Measurements from ENCODE around the gene SLC16A3.

SLC16A3 gene

DNA sequence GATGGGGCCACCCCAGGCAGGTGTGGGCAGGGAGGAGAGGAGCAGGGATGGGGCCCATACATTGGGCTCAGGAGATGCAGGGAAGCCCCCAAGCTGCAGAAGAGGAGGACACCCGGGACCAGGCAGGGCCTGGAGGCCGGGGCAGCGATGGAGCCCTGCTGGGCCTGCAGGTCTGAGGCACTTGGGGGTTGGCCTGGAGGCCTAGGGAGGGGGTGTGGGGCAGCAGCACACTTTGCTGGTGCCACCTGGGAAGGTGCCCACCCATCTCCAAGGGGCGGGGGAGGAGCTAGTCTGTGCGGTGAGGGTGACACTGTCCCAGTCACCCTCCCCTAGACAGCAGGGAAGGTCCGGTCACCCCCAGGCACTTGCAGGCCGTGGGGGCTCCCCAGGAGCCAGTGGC lies 9.8 kb upstream of the SLC16A3 start:
- Histone ChIP-seq H3K4me1 (ENCODE audit: control insufficient read depth, insufficient read depth, low read length) (no peaks in the 10 kb centered on the region), H3K36me3 (ENCODE audit: control insufficient read depth, insufficient read depth, low read length) (no peaks in the 10 kb centered on the region), H3K9ac (ENCODE audit: low read depth, low read length) (no peak overlapping the region), H3K4me3 (ENCODE audit: low read depth, low read length) (no peak overlapping the region), H3K9me3 (ENCODE audit: control insufficient read depth, insufficient read depth, low read length) (no peaks in the 10 kb centered on the region), H3K27me3 (ENCODE audit: control insufficient read depth, insufficient read depth, low read length) (peaks cover 3% of the 10 kb centered on the region)

- H3K9ac ChIP-seq (ENCODE audit: low read depth, low read length), result no peak overlapping the region
- H3K4me1 ChIP-seq (ENCODE audit: control insufficient read depth, insufficient read depth, low read length), result no peaks in the 10 kb centered on the region
Observed at GRCh38 chr17:82219753-82220709, 8.8 kb upstream of the SLC16A3 start.

GRCh38 chr17:82221341-82221902 lies 7.4 kb upstream of the SLC16A3 start:
- no peaks in the 10 kb centered on the region for H3K36me3 ChIP-seq (ENCODE audit: control insufficient read depth, insufficient read depth, low read length)
- H3K9me3 ChIP-seq (ENCODE audit: control insufficient read depth, insufficient read depth, low read length), result no peaks in the 10 kb centered on the region
- H3K4me1 ChIP-seq (ENCODE audit: control insufficient read depth, insufficient read depth, low read length), result no peaks in the 10 kb centered on the region
- no peak overlapping the region for H3K4me3 ChIP-seq (ENCODE audit: low read depth, low read length)
- H3K27me3 ChIP-seq (ENCODE audit: control insufficient read depth, insufficient read depth, low read length), result no peaks in the 10 kb centered on the region
- no peak overlapping the region for H3K9ac ChIP-seq (ENCODE audit: low read depth, low read length)

More at GRCh38 chr17:82219753-82220709, 8.8 kb upstream of the SLC16A3 start:
- Histone ChIP-seq H3K4me3 (ENCODE audit: low read depth, low read length) (no peak overlapping the region), H3K27me3 (ENCODE audit: control insufficient read depth, insufficient read depth, low read length) (no peaks in the 10 kb centered on the region), H3K36me3 (ENCODE audit: control insufficient read depth, insufficient read depth, low read length) (no peaks in the 10 kb centered on the region), H3K9me3 (ENCODE audit: control insufficient read depth, insufficient read depth, low read length) (no peaks in the 10 kb centered on the region)

DNA sequence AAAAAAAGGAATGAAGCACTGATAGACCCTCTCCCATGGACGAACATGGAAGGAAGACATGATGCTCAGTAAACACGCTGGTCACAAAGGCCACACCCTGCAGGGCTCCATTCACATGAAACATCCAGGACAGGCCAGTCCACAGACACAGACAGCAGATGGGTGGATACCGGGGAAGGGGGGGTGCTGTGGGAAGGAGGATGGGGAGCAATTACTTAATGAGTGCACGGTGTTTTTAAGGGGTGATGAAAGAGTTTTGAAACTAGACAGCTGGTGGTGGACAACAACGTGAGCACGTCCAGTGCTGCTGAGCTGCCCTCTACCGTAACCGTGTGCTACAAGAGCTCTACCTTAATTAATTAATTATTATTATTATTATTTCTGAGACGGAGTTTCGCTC lies 6.0 kb upstream of the SLC16A3 start:
- Histone ChIP-seq H3K9ac (ENCODE audit: low read depth, low read length) (no peak overlapping the region), H3K27me3 (ENCODE audit: control insufficient read depth, insufficient read depth, low read length) (peaks cover 2% of the 10 kb centered on the region), H3K36me3 (ENCODE audit: control insufficient read depth, insufficient read depth, low read length) (no peaks in the 10 kb centered on the region), H3K9me3 (ENCODE audit: control insufficient read depth, insufficient read depth, low read length) (no peaks in the 10 kb centered on the region), H3K4me1 (ENCODE audit: control insufficient read depth, insufficient read depth, low read length) (no peaks in the 10 kb centered on the region), H3K4me3 (ENCODE audit: low read depth, low read length) (no peak overlapping the region)

DNA sequence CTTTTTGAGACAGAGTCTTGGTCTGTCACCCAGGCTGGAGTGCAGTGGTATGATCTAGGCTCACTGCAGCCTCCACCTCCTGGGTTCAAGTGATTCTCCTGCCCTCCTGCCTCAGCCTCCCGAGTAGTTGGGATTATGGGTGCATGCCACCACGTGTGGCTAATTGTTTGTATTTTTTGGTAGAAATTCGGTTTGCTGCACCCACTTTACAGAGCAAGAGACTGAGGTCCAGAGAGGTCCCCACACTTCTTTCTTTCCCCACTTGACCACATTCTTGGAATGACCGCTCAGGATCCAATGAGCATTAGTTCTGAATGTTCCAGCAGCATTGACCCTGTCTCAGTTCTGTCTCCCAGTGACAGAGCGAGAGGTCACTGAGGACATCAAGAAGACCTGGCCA lies 5.3 kb upstream of the SLC16A3 start:
- Histone ChIP-seq H3K4me1 (ENCODE audit: control insufficient read depth, insufficient read depth, low read length) (no peaks in the 10 kb centered on the region), H3K4me3 (ENCODE audit: low read depth, low read length) (no peak overlapping the region), H3K27me3 (ENCODE audit: control insufficient read depth, insufficient read depth, low read length) (peaks cover 4% of the 10 kb centered on the region), H3K36me3 (ENCODE audit: control insufficient read depth, insufficient read depth, low read length) (no peaks in the 10 kb centered on the region), H3K9me3 (ENCODE audit: control insufficient read depth, insufficient read depth, low read length) (no peaks in the 10 kb centered on the region), H3K9ac (ENCODE audit: low read depth, low read length) (no peak overlapping the region)

DNA sequence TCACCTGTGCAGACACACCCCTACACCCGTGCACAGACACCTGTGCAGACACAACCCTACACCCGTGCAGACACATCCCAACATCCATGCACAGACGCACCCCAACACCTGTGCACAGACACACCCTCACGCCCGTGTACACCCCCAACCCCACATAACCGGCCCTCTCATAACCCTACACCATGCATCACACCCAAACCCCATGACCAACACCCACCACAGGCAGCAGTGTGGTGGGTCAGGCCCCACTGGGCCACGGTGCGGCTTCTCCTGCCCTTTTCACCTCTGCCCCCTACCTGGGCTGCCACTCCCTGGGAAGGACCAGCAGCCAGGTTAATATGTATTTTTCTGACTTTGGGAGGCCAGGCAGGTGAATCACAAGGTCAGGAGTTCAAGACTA lies 4.2 kb upstream of the SLC16A3 start:
- H3K9me3 ChIP-seq (ENCODE audit: control insufficient read depth, insufficient read depth, low read length), result no peaks in the 10 kb centered on the region
- H3K36me3 ChIP-seq (ENCODE audit: control insufficient read depth, insufficient read depth, low read length), result no peaks in the 10 kb centered on the region
- no peak overlapping the region for H3K9ac ChIP-seq (ENCODE audit: low read depth, low read length)
- H3K4me1 ChIP-seq (ENCODE audit: control insufficient read depth, insufficient read depth, low read length), result no peaks in the 10 kb centered on the region
- peaks cover 8% of the 10 kb centered on the region for H3K27me3 ChIP-seq (ENCODE audit: control insufficient read depth, insufficient read depth, low read length)
- no peak overlapping the region for H3K4me3 ChIP-seq (ENCODE audit: low read depth, low read length)

- H3K36me3 ChIP-seq (ENCODE audit: control insufficient read depth, insufficient read depth, low read length), result no peaks in the 10 kb centered on the region
- no peaks in the 10 kb centered on the region for H3K4me1 ChIP-seq (ENCODE audit: control insufficient read depth, insufficient read depth, low read length)
- no peak overlapping the region for H3K9ac ChIP-seq (ENCODE audit: low read depth, low read length)
- H3K9me3 ChIP-seq (ENCODE audit: control insufficient read depth, insufficient read depth, low read length), result no peaks in the 10 kb centered on the region
- H3K4me3 ChIP-seq (ENCODE audit: low read depth, low read length), result no peak overlapping the region
- H3K27me3 ChIP-seq (ENCODE audit: control insufficient read depth, insufficient read depth, low read length), result peaks cover 16% of the 10 kb centered on the region
Observed at GRCh38 chr17:82225368-82226029, 3.3 kb upstream of the SLC16A3 start.

DNA sequence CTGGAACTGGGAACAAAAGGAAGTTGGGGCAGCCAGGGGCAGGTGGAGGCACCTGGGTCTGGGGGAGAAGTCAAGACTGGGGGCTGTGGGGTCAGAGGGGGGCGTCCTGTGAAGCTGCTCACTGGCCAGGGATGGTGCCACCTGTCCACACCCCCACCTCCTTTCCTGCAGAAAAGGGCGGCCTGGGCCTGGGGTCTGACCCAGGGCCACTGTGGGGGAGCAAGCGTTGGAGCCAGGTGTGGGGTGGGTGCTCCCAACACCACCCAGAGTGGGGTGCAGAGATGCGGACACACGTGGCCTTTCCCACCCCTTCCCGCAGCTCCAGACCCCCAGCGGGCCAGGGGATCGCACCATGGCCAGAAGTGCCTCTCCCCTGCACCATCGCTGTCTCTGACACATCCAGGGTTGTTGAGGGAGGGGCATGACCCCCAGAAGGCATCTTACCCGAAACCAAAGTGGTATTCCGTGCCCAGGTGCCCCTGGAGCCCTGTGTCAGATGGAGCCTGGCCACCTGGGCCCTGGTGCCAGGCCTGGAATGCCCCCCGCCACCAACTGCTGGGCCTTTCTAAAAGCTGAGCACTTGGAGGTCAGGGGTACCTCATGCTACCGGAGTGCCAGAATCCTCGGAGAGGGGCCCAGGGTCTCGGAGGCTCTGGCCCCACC lies 2.6 kb upstream of the SLC16A3 start:
- no peak overlapping the region for H3K4me3 ChIP-seq (ENCODE audit: low read depth, low read length)
- no peak overlapping the region for H3K9ac ChIP-seq (ENCODE audit: low read depth, low read length)
- no peaks in the 10 kb centered on the region for H3K9me3 ChIP-seq (ENCODE audit: control insufficient read depth, insufficient read depth, low read length)
- H3K4me1 ChIP-seq (ENCODE audit: control insufficient read depth, insufficient read depth, low read length), result no peaks in the 10 kb centered on the region
- H3K36me3 ChIP-seq (ENCODE audit: control insufficient read depth, insufficient read depth, low read length), result no peaks in the 10 kb centered on the region
- peaks cover 16% of the 10 kb centered on the region for H3K27me3 ChIP-seq (ENCODE audit: control insufficient read depth, insufficient read depth, low read length)

GRCh38 chr17:82226809-82227628 lies 1.8 kb upstream of the SLC16A3 start:
- Histone ChIP-seq H3K4me3 (ENCODE audit: low read depth, low read length) (no peak overlapping the region), H3K27me3 (ENCODE audit: control insufficient read depth, insufficient read depth, low read length) (peaks cover 16% of the 10 kb centered on the region), H3K9ac (ENCODE audit: low read depth, low read length) (no peak overlapping the region), H3K36me3 (ENCODE audit: control insufficient read depth, insufficient read depth, low read length) (no peaks in the 10 kb centered on the region), H3K9me3 (ENCODE audit: control insufficient read depth, insufficient read depth, low read length) (no peaks in the 10 kb centered on the region), H3K4me1 (ENCODE audit: control insufficient read depth, insufficient read depth, low read length) (no peaks in the 10 kb centered on the region)

- no peak overlapping the region for H3K9ac ChIP-seq (ENCODE audit: low read depth, low read length)
- no peaks in the 10 kb centered on the region for H3K9me3 ChIP-seq (ENCODE audit: control insufficient read depth, insufficient read depth, low read length)
- H3K27me3 ChIP-seq (ENCODE audit: control insufficient read depth, insufficient read depth, low read length), result peaks cover 16% of the 10 kb centered on the region
- H3K4me3 ChIP-seq (ENCODE audit: low read depth, low read length), result peak overlapping the region; percentile 43
- H3K36me3 ChIP-seq (ENCODE audit: control insufficient read depth, insufficient read depth, low read length), result no peaks in the 10 kb centered on the region
- H3K4me1 ChIP-seq (ENCODE audit: control insufficient read depth, insufficient read depth, low read length), result no peaks in the 10 kb centered on the region
Observed at GRCh38 chr17:82227629-82228277, 1.1 kb upstream of the SLC16A3 start.
